ENCODE results near the gene CCDC57.

CCDC57 gene

GRCh38 chr17:82077617-82078358 is 134.9 kb downstream of the CCDC57 start:
- peak; percentile 75 for DNase-seq

GRCh38 chr17:82076785-82077591 is 135.7 kb downstream of the CCDC57 start:
- no peak for DNase-seq

- DNase-seq = no peak
Measured at GRCh38 chr17:82076018-82076784, 136.4 kb downstream of the CCDC57 start.

GRCh38 chr17:82073446-82073845 is 139.2 kb downstream of the CCDC57 start:
- DNase-seq = no peak

DNA sequence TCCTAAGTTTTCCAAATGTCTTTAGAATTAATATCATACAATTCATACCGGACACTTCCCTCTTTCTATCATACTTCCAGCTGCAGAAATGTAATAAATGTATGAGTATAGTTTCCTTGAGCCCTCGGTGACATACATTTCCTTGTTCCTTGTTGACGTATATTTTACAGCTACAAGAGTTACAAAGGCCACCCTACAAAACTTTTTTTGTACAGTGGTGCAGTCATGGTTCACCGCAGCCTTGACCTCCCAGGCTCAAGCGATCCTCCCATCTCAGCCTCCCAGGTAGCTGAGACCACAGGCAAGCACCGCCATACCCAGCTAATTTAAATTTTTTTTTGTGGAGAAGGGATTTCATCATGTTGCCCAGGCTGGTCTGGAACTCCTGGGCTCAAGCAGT is 139.8 kb downstream of the CCDC57 start:
- DNase-seq = no peak

DNA sequence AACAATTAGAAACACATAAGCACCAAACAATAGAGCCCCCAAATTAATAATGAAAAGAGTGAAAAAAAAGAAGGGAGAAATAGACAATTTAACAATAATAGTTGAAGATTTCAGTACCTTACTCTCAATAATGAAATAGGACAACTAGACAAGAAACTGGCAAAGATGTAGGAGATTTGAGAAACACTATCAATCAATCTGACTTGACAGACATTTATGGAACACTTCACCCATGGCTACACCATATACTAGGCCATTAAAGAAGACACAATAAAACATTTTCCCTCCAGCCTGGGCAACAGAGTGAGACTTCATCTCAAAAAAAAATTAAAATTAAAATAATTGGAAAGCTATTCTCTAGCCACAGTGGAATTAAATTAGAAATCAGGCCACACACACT is 142.0 kb downstream of the CCDC57 start:
- no peak for DNase-seq

DNA sequence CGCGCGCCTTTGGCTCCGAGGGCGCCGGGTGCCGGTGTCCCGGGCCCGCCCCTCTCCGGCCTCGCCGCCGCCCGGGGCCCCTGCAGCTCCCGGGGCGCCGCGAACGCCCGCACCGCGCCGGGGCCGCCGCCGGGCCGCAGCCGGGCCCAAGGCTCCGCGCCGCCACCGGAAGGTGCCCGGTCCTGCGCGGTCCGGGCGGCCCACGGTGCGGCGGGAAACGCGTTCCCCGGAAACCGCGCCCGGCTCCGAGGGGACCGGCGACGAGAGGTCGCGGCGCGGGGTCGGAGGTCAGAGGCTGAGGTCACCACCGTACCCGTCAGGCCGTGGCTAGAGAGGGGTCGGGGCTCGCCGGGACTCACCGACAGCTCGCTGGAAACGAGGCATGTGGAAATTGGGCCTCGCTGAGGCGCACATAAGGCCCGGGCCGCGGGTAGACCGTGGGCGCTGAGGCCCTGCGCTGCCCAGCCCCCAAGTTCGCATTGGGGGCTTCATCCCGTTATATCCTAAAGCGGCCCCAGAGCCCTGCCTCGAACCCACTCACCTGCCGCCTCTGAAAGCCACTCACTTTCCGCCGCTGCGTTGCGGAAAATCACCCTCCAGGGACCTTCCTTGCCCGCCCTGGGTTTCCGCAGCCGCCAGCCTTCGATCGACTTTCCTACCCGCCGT is 146.9 kb downstream of the CCDC57 start, which contains the start of gene DUS1L:
Gene DUS1L, minus strand, starts transcription at position 167 of the 666 bp plus-strand sequence. CDS start 745 bp downstream, outside the sequence.
- DNase-seq = peak; percentile 66

GRCh38 chr17:82065193-82065637 is 147.4 kb downstream of the CCDC57 start:
- peak; percentile 23 for DNase-seq

DNA sequence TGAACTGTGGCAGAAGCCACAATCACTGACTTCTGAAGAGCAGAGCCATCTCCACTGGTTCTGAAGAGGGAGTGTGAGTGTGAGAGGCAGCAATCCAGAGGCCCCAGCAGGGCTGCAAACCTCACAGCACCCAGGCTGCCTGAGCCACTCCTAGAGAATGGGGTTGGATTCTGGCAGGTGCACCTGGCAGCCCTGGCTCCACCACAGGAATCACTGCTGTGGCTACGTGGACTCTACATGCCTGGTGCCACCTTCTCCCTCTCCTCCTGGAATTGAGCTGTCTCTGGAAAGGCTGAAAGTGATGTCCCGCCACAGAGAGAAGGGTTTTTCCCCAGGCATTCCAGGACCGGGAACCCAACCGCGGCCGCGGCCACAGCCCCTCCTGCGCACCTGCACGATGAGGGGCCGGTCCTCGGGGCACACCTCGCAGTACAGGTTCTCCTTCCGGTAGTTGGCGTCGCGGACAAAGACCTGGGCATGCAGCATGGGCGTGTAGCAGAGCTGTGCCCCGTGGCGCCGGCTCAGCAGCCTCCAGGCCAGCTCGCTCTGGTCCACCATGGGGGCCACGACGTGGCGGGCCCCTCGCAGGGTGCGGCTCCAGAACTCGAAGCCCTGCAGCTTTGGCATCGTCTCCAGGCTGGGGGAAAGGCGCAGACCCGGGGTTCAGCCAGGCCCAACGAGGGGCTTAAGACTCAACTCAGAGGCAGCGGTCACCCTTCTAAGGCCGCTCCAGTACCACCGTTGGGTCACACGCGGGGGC is 148.0 kb downstream of the CCDC57 start:
- DNase-seq = peak; percentile 16

DNA sequence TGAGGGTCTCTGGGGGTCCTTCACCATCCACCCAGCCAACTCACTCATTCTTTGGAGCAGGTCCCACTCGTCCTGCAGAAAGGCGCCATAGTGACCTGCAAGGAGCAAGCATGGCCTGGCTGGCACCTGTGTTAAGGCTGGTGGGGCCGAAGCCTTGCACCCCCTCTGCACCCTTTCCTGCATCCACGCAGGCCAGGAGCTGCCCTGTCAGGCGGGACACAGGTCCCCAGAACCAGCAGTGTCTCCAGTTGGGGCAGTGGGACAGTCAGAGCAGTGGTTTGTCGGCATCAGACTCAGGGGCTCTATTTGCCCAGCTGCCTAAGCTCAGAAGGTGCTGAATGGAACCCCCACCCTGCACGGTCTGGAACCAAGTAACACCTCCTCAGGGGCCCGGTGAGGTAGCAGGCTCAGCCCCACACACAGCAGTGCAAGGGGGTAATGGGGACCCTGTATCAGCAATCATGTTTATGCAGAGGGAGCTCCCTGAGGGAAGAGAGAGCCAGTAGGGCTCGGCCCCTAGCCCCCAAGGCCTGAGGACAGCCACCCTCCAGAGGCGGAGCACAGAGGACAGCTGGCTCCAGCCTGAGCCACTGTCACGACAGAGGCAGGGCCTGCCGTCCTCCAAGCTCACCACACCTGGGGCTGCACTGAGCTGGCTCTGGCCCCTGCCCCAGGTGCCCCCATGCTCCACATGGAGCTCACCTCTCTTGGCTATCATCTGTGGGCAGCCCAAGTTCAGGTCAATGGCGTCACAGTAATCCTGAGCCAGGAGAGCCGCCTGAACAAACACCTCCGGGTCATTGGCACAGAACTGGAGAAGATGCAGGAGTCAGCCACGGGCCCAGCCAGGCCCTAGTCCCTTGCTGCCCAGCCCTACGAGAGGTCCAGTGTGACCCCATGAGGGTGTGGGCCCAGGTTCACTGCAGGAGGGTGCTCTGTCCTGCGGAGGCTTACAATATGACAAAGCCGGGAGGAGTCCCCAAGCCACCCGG is 148.9 kb downstream of the CCDC57 start:
- DNase-seq = peak; percentile 21

GRCh38 chr17:82062984-82063368 is 149.7 kb downstream of the CCDC57 start:
- no peak for DNase-seq

DNA sequence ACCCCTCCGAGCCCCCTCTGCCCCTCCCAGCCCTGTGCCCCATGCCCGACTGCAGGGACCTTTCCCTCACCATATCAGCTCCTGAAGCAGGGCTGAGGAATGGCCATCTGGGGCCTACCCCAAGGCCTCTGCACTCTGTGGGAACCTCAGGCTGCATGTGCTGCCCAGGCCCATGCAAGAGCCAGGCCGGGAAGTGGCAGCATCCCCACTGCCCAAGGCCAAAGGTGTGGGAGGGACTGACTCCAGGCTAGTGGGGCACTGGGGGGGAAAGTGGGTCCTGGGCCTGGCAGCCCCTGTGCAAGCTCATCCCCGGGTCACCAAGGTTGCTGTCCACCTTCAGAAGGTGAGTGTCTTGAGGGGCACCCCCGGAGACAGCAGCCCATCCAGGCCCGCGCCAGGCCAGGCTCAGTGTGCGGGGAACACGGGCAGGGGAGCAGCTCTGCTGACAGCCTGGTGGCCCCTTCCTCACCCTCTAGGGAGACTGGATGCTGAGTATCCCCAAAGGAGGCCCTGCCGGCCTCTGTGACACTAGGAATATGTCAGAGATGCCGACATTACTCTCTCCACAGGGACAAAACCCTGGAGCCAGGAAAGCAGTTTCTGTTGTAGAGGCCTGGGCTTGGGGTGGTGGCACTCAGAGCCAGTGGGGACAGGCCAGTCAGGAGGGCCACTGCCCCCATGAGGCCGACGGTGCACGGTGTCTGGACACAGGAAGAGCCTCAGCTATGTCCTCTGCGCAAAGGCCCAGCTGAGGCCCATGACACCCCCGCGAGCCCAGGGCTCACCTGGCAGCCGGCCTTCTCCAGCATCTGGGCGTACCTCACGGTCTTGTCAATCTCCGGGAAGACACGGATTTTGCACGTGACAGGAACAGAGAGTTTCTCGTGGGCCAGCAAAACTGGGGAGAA is 150.3 kb downstream of the CCDC57 start:
- DNase-seq = peak; percentile 15

DNA sequence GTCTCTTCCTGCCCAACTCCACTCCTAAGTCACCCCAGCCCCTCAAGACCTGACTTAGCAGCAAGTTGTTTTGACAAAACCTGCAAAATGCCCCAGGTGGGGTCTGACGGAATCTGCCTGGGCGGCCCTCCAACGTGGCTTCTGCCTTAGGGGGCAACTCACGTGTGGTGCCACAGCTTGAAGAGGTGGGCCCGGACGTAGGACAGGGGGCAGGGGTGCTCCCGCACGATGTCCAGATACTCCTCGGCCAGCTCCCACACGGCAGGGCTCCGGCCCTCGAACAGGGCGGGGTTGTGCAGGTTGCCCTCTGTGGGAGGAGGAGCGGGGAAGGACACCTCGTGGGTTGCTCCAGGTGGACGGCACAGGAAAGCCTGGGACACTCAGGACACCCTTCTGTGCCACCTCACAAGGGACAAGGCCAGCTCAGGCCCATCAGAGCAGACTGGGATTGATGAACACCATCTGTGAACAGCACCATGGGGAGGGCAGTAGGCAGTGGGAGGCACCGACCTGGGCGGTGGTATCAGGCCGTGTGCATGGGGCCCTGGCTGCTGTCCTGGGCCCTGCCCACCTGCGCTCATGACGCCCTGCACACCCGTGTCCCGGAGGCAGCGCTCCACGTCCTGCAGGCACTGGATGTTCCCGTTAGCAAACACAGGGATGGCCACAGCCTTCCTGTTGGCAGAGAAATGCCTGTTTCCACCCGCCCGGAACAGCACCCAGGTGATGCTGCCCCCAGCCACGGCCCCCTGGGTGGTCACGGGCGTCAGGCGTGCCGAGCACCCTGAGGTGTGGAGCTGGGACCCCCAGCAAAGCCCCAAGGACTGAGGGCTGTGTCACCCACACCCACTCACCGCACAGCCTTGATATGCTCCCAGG is 151.4 kb downstream of the CCDC57 start:
- peak; percentile 22 for DNase-seq

DNA sequence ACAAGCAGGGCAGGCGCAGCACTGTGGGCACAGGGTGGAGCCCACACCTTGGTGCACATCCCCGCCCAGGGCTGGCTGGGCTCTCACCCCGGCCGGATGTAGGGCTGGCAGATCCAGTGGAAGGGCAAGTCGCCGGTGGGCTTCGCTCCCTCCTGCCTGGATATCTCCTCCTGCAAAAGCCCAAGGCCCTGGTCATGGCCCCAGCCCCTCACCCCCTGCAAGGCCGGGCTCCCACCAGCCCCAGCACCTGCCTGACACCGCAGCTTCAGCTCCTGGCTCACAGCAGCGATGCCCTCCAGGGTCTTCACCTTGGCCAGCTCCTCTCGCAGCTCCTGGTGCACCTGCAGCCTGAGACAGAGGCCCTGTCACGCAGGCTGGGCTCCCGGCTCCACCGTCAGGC is 152.0 kb downstream of the CCDC57 start:
- DNase-seq = peak; percentile 16

GRCh38 chr17:82060001-82060380 is 152.7 kb downstream of the CCDC57 start:
- DNase-seq = peak; percentile 14

GRCh38 chr17:82059272-82060000 is 153.2 kb downstream of the CCDC57 start:
- DNase-seq = peak; percentile 21

GRCh38 chr17:82058855-82059249 is 153.8 kb downstream of the CCDC57 start:
- no peak for DNase-seq

Data from femur (tissue), 1 donor.